ENCODE data around the gene DFFA. TPM values are rescaled to one million over a fixed set of nuclear protein-coding genes. Genes with fewer than 3 reads are reported as not detected.

DFFA gene
- total RNA-seq, 4 donors from 2014 or later: 17.9 to 32.5 (median 26.0) TPM

GRCh38 chr1:10494418-10494753, 22.1 kb upstream of the DFFA start:
- H3K4me1 ChIP-seq: peaks cover 14 to 23% (median 20%) of the 10 kb centered on the region in 4 donors
- DNase-seq (ENCODE audit: extremely low spot score): no peak
- TF ChIP-seq EP300 (IDR thresholded peaks at IDR 0.05): no peak
- no peak for TF ChIP-seq CTCF (IDR thresholded peaks at IDR 0.05)
- no peak for TF ChIP-seq POLR2AphosphoS5 (IDR thresholded peaks at IDR 0.05)
- no peak for TF ChIP-seq POLR2A (IDR thresholded peaks at IDR 0.05; ENCODE audit: low read depth)
- H3K27ac ChIP-seq (replicated peaks in 1 of 4): no peak overlapping the region
- H3K36me3 ChIP-seq: peaks cover 0 to 21% (median 12%) of the 10 kb centered on the region in 4 donors
- intact Hi-C loops (cut with DNase I): loop anchor here (2.0 kb wide), 1 partner anchor 64 kb away; the partner anchor contains the start of gene CENPS
- H3K9me3 ChIP-seq: no peaks in the 10 kb centered on the region
- H3K4me3 ChIP-seq: peak overlapping the region in 1 of 4 donors; percentile 28
- WGBS: 73% methylated on average over 5 of the region's 5 CpGs
- no peaks in the 10 kb centered on the region for H3K27me3 ChIP-seq

- intact Hi-C loops (cut with DNase I): no loop called here
- H3K36me3 ChIP-seq: peaks cover 0 to 5% (median under 1%) of the 10 kb centered on the region in 4 donors
- TF ChIP-seq POLR2A (IDR thresholded peaks at IDR 0.05; ENCODE audit: low read depth) (no peak), EP300 (IDR thresholded peaks at IDR 0.05) (no peak), POLR2AphosphoS5 (IDR thresholded peaks at IDR 0.05) (no peak), CTCF (IDR thresholded peaks at IDR 0.05) (no peak)
- H3K4me1 ChIP-seq: peaks cover 11 to 20% (median 12%) of the 10 kb centered on the region in 4 donors
- 82% methylated on average over 11 of the region's 12 CpGs for WGBS
- DNase-seq (ENCODE audit: extremely low spot score): no peak
- H3K4me3 ChIP-seq: no peak overlapping the region
- H3K27ac ChIP-seq (replicated peaks in 1 of 4): no peak overlapping the region
- H3K9me3 ChIP-seq: no peaks in the 10 kb centered on the region
- no peaks in the 10 kb centered on the region for H3K27me3 ChIP-seq
Measured at GRCh38 chr1:10490286-10490970, 18.1 kb upstream of the DFFA start.

- H3K36me3 ChIP-seq: peaks cover 0 to 5% (median 0%) of the 10 kb centered on the region in 4 donors
- no peak for DNase-seq (ENCODE audit: extremely low spot score)
Measured at GRCh38 chr1:10489291-10490055, 17.1 kb upstream of the DFFA start.

GRCh38 chr1:10484521-10484920, 12.2 kb upstream of the DFFA start:
- H3K27ac ChIP-seq (replicated peaks in 1 of 4): no peak overlapping the region
- intact Hi-C loops (cut with DNase I): no loop called here
- TF ChIP-seq CTCF (IDR thresholded peaks at IDR 0.05) (no peak), POLR2A (IDR thresholded peaks at IDR 0.05; ENCODE audit: low read depth) (no peak), POLR2AphosphoS5 (IDR thresholded peaks at IDR 0.05) (no peak), EP300 (IDR thresholded peaks at IDR 0.05) (no peak)
- DNase-seq (ENCODE audit: extremely low spot score): no peak
- H3K27me3 ChIP-seq: no peaks in the 10 kb centered on the region
- no peaks in the 10 kb centered on the region for H3K4me1 ChIP-seq
- 87% methylated on average over 6 of the region's 6 CpGs for WGBS
- H3K36me3 ChIP-seq: no peaks in the 10 kb centered on the region
- H3K9me3 ChIP-seq: no peaks in the 10 kb centered on the region
- no peak overlapping the region for H3K4me3 ChIP-seq

More at GRCh38 chr1:10489291-10490055, 17.1 kb upstream of the DFFA start:
- H3K27ac ChIP-seq (replicated peaks in 1 of 4): no peak overlapping the region
- WGBS: 61% methylated on average over 3 of the region's 4 CpGs
- TF ChIP-seq EP300 (IDR thresholded peaks at IDR 0.05): no peak
- TF ChIP-seq POLR2A (IDR thresholded peaks at IDR 0.05; ENCODE audit: low read depth): no peak
- no peak for TF ChIP-seq POLR2AphosphoS5 (IDR thresholded peaks at IDR 0.05)
- TF ChIP-seq CTCF (IDR thresholded peaks at IDR 0.05): no peak
- H3K27me3 ChIP-seq: no peaks in the 10 kb centered on the region
- H3K4me1 ChIP-seq: peaks cover 1 to 10% (median 3%) of the 10 kb centered on the region in 4 donors
- intact Hi-C loops (cut with DNase I): no loop called here
- no peaks in the 10 kb centered on the region for H3K9me3 ChIP-seq
- no peak overlapping the region for H3K4me3 ChIP-seq
